NCI-H128 (cell line): ENCODE results near the gene COG7.

Experiments
- DNase-seq: peaks from one replicate; lab custom pipeline; 2025; ENCODE audit not compliant: unreplicated experiment; lab: John Stamatoyannopoulos, UW

Gene COG7

GRCh38 chr16:23362460-23363317, 90.3 kb downstream of the COG7 start:
- DNase-seq = no peak

- DNase-seq = no peak
These were observed 93.8 kb downstream of the COG7 start for GRCh38 chr16:23359092-23359760.

GRCh38 chr16:23357761-23358290, 95.2 kb downstream of the COG7 start:
- DNase-seq = no peak

- no peak for DNase-seq
These were observed 96.0 kb downstream of the COG7 start for GRCh38 chr16:23356941-23357340.

- DNase-seq = no peak
These were observed 97.8 kb downstream of the COG7 start for GRCh38 chr16:23355106-23355670.

- DNase-seq = no peak
These were observed 98.7 kb downstream of the COG7 start for GRCh38 chr16:23354246-23354645.

- no peak for DNase-seq
These were observed 99.5 kb downstream of the COG7 start for GRCh38 chr16:23353440-23353839.

- no peak for DNase-seq
These were observed 101.6 kb downstream of the COG7 start for GRCh38 chr16:23351360-23351759.

GRCh38 chr16:23348579-23349469, 104.2 kb downstream of the COG7 start:
- no peak for DNase-seq

- DNase-seq = no peak
These were observed 107.8 kb downstream of the COG7 start for GRCh38 chr16:23345237-23345636.

GRCh38 chr16:23343643-23344612, 109.1 kb downstream of the COG7 start:
- no peak for DNase-seq

GRCh38 chr16:23342083-23342640, 110.8 kb downstream of the COG7 start:
- DNase-seq = no peak

GRCh38 chr16:23339787-23340186, 113.2 kb downstream of the COG7 start:
- no peak for DNase-seq
